Mucosa of gallbladder (tissue), 1 donor: ENCODE results near the gene ICA1. TPM values are rescaled to one million over a fixed set of nuclear protein-coding genes. Genes with fewer than 3 reads are reported as not detected.

ENCODE experiments used
- DNase-seq: peaks from one replicate; pipeline ENCODE4 v3.0.0-alpha.2; 2020; ENCODE audit warnings: low spot score
- total RNA-seq: library from RNA; stranded (reverse); gene quantifications from one replicate; pipeline ENCODE4 v1.2.1, GENCODE V29; 2021
- donor health status: DM: no; HTN: no; CAD: no.

Gene ICA1
- total RNA-seq, 1 donor from 2014 or later, result 26.4 TPM

- DNase-seq, result no peak
Observed at GRCh38 chr7:8133188-8133848, 128.6 kb downstream of the ICA1 start.

- DNase-seq, result no peak
Observed at GRCh38 chr7:8131694-8132605, 130.0 kb downstream of the ICA1 start.

- DNase-seq, result no peak
Observed at GRCh38 chr7:8130663-8131062, 131.3 kb downstream of the ICA1 start.

- DNase-seq, result no peak
Observed at GRCh38 chr7:8129318-8129659, 132.7 kb downstream of the ICA1 start.

GRCh38 chr7:8128449-8129317 lies 133.3 kb downstream of the ICA1 start:
- no peak for DNase-seq

- DNase-seq, result no peak
Observed at GRCh38 chr7:8126601-8127167, 135.3 kb downstream of the ICA1 start.

GRCh38 chr7:8125680-8126444 lies 136.1 kb downstream of the ICA1 start:
- peak; percentile 28 for DNase-seq

GRCh38 chr7:8121243-8121642 lies 140.7 kb downstream of the ICA1 start:
- DNase-seq, result no peak

GRCh38 chr7:8120390-8121058 lies 141.4 kb downstream of the ICA1 start:
- no peak for DNase-seq

- no peak for DNase-seq
Observed at GRCh38 chr7:8119262-8119661, 142.7 kb downstream of the ICA1 start.

GRCh38 chr7:8117195-8117594 lies 144.8 kb downstream of the ICA1 start:
- DNase-seq, result no peak

- DNase-seq, result no peak
Observed at GRCh38 chr7:8115547-8116402, 146.2 kb downstream of the ICA1 start.

GRCh38 chr7:8114175-8114574 lies 147.8 kb downstream of the ICA1 start:
- no peak for DNase-seq

GRCh38 chr7:8113184-8113583 lies 148.8 kb downstream of the ICA1 start:
- no peak for DNase-seq

GRCh38 chr7:8112685-8113084 lies 149.3 kb downstream of the ICA1 start:
- no peak for DNase-seq

- no peak for DNase-seq
Observed at GRCh38 chr7:8111282-8111960, 150.5 kb downstream of the ICA1 start.

- no peak for DNase-seq
Observed at GRCh38 chr7:8109196-8110022, 152.6 kb downstream of the ICA1 start.

GRCh38 chr7:8105449-8106095 lies 156.4 kb downstream of the ICA1 start:
- DNase-seq, result no peak
